Measurements from ENCODE around the gene SNX27.

Gene SNX27

DNA sequence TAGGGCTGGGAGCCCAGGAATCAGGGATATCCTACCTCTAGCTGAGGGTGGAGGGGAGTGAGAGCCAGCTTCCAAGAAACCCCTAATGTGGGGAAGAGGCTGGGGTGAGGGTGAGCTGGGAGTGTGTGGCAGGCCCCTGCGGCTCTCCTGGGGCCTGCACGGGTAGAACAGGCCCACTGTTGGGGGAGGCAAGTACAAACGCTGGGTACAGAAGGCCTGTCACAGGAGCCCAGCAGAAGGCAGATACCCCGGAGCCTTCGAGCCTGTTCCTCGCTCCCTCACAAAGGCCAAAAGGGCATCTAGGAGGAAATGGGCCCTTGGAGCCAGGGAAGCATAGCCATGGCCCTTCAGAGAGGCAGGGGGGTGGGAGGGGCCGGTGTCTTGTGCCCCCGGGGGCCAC is 91.1 kb downstream of the SNX27 start:
- in situ Hi-C loops (cut with MboI; ENCODE audit: low sequenced_read_pairs) = no loop called here

GRCh38 chr1:151703813-151704212 is 92.0 kb downstream of the SNX27 start:
- in situ Hi-C loops (cut with MboI; ENCODE audit: low sequenced_read_pairs) = no loop called here

GRCh38 chr1:151704246-151704645 is 92.4 kb downstream of the SNX27 start:
- in situ Hi-C loops (cut with MboI; ENCODE audit: low sequenced_read_pairs) = no loop called here

DNA sequence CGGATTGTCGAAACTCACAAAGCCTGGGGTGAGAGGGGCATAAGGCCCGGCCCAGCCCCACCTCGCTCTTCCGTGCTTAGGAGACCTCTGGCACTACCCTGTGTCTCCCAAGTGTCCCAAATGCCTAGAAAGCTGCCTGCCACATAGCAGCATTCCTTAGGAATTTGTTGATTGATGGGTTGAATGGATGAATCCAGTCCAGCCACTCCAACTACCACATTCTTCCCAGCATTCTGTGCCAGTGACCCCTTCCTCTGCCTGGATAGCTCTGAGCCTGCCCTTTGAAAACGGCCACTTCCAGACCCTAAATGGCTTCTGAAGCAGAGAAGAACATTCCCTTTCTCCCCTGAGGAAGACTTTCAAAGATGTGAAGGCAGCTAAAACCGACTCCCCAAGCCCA is 93.3 kb downstream of the SNX27 start:
- in situ Hi-C loops (cut with MboI; ENCODE audit: low sequenced_read_pairs) = no loop called here

- in situ Hi-C loops (cut with MboI; ENCODE audit: low sequenced_read_pairs) = no loop called here
These were observed 94.1 kb downstream of the SNX27 start for GRCh38 chr1:151705753-151706463.

GRCh38 chr1:151706464-151707415 is 94.9 kb downstream of the SNX27 start:
- in situ Hi-C loops (cut with MboI; ENCODE audit: low sequenced_read_pairs) = no loop called here

DNA sequence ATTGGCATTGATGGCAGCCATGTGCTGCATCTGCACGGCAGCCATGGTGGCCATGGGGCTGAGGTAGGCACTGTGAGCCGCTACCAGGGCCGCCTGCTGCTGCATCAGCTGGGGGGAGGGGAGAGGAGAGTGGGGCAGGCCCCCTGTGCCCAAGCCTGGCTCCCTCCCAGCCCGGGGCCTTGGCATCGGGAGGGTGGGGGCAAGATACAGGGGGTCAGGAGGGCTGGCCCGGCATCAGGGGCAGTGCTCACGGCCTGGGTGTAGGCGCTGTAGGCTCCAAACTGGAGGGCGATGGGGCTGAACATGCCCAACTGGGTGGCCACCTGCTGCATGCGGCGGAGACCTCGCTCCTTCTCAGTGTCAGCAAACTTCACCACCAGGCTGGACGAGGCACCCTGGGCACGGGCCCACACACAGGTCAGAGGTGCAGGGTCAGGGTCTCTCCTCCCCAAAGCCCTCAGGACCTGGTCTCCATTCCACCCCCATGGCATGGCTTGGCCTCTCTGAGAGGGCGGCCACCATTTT is 95.8 kb downstream of the SNX27 start:
- in situ Hi-C loops (cut with MboI; ENCODE audit: low sequenced_read_pairs) = no loop called here

DNA sequence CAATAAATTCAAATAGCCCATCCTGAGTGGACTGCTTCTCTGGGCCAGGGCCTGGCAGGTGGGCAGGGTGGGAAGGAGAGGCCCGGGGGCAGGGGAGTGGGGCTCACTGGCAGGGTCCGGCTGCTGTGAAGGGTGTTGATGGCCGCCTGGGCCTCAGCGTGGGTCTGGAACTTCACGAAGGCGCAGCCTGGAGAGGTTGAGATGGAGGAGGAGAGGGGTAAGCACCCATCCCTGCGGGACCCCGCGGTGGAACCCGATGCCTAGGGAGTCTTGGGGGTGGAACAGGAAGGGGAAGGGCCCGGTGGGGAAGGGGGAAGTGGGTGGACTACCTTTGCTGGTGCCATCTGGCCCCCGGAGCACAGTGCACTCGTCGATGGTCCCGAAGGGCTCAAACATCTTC is 97.0 kb downstream of the SNX27 start:
- in situ Hi-C loops (cut with MboI; ENCODE audit: low sequenced_read_pairs) = no loop called here

DNA sequence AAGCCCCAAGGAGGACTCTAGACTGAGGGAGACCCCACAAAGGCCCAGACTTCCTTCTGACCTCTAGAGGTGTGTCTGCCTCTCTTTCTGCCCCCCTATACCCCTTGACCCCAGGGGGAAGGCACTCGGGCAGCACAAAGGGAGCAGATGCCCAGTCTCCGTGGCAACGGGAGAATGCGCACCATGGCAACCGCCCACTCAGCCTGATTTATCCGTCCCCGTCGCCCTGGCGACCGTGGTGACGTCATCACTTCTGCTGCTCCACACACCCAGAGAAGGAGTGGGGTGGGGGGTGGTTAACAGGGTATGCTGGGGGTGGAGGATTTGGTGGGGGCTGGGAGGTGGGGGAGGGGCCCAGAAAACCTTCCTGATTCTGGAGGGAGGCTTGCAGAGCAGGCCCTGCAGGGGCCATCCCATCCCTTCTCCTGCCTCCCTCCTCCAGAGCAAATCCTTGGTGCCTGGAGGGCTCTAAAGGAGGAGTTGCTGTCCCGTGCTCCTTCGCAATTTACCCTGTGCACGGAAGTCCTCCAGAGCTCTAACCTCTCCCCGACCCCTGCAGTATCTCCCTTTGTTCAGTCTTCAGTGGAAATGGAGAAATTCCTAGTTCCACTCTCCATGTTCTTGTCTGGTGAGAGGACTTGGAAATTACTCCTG is 98.5 kb downstream of the SNX27 start:
- in situ Hi-C loops (cut with MboI; ENCODE audit: low sequenced_read_pairs) = no loop called here

DNA sequence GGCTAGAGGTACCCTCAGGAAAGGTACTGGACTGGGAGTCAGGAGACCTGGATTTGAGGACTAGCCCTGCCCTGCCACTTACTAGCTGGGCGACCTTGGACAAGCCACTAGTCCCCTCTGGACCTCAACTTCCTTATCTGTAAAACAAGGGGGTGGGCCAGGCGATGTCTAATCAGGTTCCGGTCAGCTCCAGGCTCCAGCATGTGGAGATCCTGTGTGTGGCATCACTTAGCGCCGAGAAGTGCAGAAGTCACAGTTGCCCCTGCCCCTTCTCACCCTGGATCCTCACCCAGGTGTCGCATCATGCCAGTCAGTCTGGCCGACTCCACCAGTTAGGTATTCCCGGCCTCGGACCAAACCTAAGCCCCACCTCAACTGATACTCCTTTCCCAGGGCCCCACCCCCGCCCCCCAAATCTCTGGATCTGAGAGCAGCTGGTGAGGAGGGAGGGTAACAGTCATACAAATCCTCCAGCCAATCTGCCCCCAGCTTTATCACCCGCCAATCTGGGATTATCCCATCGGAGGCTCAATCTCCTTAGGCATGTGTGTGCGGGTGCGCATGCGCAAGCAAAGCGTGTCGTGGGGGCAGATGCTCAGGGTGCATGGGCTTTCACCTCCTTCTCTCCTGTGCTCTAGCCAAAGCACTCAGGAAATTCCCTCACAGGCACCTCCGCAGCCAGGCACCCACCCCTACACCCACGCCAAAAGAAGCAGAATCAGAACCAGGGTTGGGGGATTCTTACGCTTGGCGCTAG is 99.4 kb downstream of the SNX27 start:
- in situ Hi-C loops (cut with MboI; ENCODE audit: low sequenced_read_pairs) = no loop called here

DNA sequence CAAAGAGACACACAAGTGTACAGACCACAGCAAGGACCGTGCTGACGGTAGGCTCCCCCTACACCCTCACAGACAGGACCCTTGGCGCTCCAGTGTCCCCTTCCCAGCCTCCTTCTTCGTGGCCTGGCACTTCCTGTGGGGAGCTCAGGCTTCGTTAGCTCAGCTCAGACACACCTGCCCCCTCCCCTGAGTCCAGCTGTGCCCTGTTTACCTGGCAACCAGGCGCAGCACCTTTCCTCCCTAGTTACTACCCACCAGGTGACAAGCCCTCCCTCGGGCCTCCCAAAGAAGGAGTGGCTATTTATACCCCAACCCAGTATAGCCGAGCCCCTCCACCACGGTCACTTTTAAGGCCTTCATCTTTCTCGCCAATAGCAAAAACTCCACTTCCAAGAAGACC is 100.1 kb downstream of the SNX27 start:
- in situ Hi-C loops (cut with MboI; ENCODE audit: low sequenced_read_pairs) = no loop called here

DNA sequence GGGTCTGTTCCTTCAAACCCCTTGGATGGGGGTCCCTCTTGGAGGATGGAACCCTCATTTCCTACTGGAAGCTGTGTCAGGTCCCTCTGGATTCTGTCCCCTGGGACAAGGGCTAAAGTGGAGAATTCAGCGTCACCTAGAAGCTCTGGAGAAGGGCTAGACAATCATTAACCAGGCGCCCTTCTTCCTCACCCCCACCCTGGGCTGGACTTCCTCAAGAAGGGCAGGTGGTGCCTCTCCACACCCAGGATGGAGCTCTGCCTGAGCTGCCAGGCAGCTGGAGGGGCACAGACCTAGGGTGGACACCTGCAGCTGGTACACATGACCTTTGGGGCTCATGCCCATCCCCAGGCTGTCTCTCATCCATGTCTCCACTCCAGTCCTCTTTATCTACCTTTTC is 101.2 kb downstream of the SNX27 start:
- in situ Hi-C loops (cut with MboI; ENCODE audit: low sequenced_read_pairs) = no loop called here

DNA sequence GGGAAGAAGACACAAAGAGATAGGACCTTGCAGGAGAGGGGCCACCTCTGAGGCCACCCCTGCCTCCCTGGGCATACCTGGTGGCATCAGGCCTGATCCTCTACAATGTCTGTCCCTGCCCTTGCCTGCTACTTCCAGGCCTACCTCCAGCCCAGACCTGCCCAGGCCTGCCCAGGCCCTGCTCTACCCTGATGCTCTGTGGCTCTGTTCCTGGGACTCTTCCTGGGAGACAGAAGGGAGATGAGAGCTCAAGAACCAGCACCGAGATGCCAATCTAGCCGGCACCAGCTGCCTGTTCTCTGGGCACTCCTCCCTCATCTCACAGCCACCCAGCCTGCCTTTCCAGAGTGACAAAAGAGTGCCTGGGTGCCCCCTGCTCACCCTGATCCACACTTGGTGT is 102.0 kb downstream of the SNX27 start:
- in situ Hi-C loops (cut with MboI; ENCODE audit: low sequenced_read_pairs) = no loop called here

DNA sequence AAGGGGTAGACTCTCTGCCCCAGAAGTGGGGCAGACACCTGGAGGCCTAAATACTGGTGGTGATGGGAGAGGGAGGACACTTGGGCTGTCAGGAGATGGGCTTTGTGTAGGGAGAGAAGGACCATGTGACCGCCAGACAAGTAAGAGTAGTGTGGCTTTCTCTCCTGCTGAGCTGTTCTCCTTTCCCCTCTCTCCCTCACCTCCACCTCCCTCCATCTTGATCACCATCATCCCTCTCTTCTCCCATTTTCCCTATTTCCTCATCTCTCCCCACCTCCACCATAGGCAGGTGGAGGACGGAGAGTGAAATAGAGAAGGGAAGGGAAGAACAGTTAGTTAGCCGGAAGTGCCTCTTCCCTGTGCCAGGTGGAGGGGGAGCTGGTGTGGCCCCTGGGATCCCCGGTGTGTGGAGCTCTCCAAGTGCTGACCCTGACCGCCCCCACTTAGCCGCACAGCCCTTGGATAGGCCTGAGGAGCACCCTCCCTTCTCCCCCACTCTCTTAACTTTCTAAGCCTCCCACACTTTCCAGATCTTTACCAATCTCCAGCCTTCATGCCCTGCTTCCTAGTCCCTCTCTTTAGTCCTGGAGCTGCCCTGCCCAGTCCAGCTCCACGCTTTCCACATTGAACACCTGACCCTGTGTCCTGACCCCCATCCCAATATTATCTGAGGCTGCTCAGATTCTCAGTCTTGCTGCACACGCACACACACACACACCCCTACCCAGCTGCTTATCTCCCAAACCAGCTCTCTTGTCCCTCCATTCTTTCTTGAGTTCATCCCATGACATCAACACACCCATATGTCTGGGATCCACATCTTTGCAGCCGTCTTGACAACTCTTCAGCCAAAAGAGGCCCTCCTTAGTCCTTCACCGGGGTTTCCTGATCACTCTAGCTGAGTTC is 103.2 kb downstream of the SNX27 start:
- in situ Hi-C loops (cut with MboI; ENCODE audit: low sequenced_read_pairs) = no loop called here

DNA sequence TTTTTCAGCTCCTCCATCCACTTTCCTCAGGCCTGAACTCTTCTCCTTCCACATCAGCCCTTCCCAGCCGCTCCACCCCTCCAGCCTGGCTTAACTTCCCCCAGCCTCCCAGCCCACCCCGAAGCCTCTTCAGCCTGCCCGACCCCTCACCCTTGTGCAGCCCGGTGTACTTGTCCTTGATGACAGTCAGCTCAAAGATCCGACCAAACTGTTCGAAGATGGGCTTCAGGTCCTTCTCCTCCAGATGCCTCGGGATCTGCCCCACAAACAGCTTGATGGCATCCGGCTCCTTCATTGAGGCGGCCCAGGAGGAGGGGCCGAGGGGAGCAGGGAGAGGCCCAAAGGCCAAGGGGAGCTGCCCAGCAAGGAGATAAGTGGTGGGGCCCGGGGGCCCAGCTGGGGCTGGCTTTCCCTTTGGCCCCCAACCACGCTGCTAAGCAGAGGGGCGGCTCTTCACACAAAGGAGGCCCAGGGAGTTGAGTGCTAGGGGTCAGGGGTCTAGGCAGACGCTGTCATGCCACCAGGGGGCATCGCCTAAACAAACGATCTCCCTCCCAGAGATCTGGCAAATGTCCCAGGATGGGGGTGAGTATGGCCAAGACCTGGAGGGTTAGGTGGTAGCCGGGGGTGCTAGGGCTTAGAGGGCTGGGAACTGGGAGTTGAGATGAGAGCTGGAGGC is 104.0 kb downstream of the SNX27 start:
- in situ Hi-C loops (cut with MboI; ENCODE audit: low sequenced_read_pairs) = no loop called here

- in situ Hi-C loops (cut with MboI; ENCODE audit: low sequenced_read_pairs) = no loop called here
These were observed 104.5 kb downstream of the SNX27 start for GRCh38 chr1:151716405-151716762.

DNA sequence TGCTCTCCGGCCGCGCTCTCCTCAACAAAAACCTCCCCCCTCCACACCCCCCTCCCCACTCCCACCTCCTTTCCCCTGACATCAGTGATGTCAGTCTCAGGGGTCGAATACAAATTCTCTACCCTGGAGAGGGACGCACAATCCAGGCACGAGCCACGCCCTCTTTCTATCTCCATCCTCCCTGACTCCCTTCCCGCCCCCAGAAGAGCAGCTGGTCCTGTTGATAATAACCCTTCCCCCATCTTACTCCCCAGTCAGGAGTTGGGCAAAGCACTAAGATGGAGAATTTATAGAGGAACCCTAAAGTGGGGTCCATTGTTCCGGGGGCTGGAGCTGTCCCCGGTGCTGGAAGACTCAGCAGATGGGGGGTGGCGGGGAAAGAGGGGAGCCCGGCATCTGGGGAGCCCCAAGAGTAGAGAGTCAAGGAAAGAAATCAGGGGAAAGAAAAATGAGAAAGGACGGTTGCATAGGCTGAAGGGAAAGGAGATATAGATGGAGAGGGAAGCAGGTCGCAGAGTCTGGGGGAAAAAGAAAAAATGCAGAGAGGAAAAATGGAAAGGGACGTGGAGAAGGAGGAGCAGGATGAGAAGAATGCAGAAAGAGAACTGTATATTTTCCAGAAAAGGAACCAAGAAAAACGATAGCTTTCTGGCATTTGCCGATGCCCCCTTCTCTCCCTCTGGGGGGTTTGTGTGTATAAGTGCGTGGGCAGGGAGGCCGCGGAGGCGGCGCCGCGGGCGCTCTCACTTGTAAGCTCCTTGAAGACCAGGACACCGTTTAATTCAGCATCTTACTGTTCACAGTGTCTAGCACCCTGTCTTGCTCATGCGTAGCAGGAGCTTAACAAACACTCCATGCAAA is 105.2 kb downstream of the SNX27 start, which contains the start of gene CELF3:
CELF3 (minus strand) TSS at position 33 of the 861 bp plus-strand sequence. CDS start 783 bp downstream, outside the sequence.
- in situ Hi-C loops (cut with MboI; ENCODE audit: low sequenced_read_pairs) = no loop called here

DNA sequence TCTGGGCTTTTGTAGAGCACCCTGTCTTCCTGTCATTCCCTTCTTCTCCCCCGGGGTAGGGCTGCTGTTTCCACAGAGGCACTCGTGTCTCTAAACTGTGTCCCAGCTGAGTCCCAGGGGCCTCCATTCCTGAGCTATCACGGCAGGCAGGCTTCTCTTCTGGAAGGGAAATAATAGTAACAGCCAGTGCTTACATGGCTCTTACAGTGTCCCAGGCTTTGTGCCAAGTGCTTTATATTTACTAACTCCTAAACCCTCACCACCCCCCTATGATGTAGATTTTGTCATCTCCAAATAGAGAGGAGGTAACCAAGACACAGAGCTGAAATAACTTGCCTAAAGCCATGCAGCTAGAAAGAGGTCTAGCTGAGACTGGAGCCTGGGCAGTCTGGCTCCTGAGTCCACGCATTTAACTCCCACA is 106.2 kb downstream of the SNX27 start:
- in situ Hi-C loops (cut with MboI; ENCODE audit: low sequenced_read_pairs) = no loop called here

All from HL-60/S4 (cell line).